Prostate gland (tissue), 2 donors: Measurements from ENCODE around the gene ITPR2. TPM values are rescaled to one million over a fixed set of nuclear protein-coding genes. Genes with fewer than 3 reads are reported as not detected.

ENCODE experiments used
- DNase-seq: peaks from one replicate; pipeline ENCODE4 v3.0.0-alpha.2; 2019; ENCODE audit warnings: low spot score
- H3K27ac ChIP-seq, 2 donors: fragments of 200-600 bp; sonication (generic); 2 replicates each; pipeline ENCODE4 v1.5.1; 2017 to 2019
- H3K27me3 ChIP-seq: fragments of 200-600 bp; sonication (generic); replicated peaks from 2 replicates; pipeline ENCODE4 v1.5.1; 2019; ENCODE audit not compliant: insufficient read depth
- H3K36me3 ChIP-seq, 2 donors: fragments of 200-600 bp; sonication (generic); 1 replicate in 1 of 2; 2 replicates in 1 of 2; pipeline versions ENCODE4 v1.5.1 to v1.8.1; 2017 to 2019
- H3K4me1 ChIP-seq: fragments of 200-600 bp; sonication (generic); replicated peaks from 2 replicates; pipeline ENCODE4 v1.5.1; 2019
- H3K4me3 ChIP-seq, 2 donors: fragments of 200-600 bp; sonication (generic); 2 replicates each; pipeline ENCODE4 v1.5.1; 2017 to 2019
- H3K9me3 ChIP-seq: fragments of 200-600 bp; sonication (generic); 2 replicates; pipeline ENCODE4 v1.5.1; 2017
- CTCF ChIP-seq, 4 experiments: fragments of 200-600 bp in 2 of 4; fragments of 450-650 bp in 2 of 4; sonication (generic) in 2 of 4; IDR thresholded peaks; 1 replicate in 3 of 4; 2 replicates in 1 of 4; pipeline ENCODE4 v1.5.1; 2016 to 2019; ENCODE audit warnings: antibody characterized with exemption in 4 of 4, mild to moderate bottlenecking in 2 of 4, moderate library complexity in 2 of 4
- POLR2A ChIP-seq: fragments of 450-650 bp; IDR thresholded peaks from one replicate; pipeline ENCODE4 v1.6.1; 2016; ENCODE audit warnings: antibody characterized with exemption, mild to moderate bottlenecking
- POLR2AphosphoS5 ChIP-seq: sonication (generic); formaldehyde crosslinking; IDR thresholded peaks from one replicate; pipeline ENCODE4 v1.6.1; 2017; ENCODE audit warnings: antibody characterized with exemption
- whole genome bisulfite sequencing: methylation state at CpG from one replicate; pipeline ENCODE4 v1.1.5; 2018; 5-methylcytosine and 5-hydroxymethylcytosine counted together
- intact Hi-C: fragments of 100-400 bp; cut with DNase I; formaldehyde crosslinking; loops from one replicate; pipeline ENCODE4 v1.14.2; 2022
- total RNA-seq, 2 donors: library from RNA; depleted of rRNA; stranded (reverse); fragments of >200 nt; gene quantifications; one replicate each; pipeline ENCODE4 v1.1.0, GENCODE V29; 2016

ITPR2 gene
- total RNA-seq, 2 donors from 2014 or later: 30.0 to 44.4 TPM

- H3K36me3 ChIP-seq: no peaks in the 10 kb centered on the region
- DNase-seq: no peak
- no peak overlapping the region for H3K27ac ChIP-seq
- intact Hi-C loops: no loop called here
- no peaks in the 10 kb centered on the region for H3K4me1 ChIP-seq
- no peak for TF ChIP-seq CTCF (IDR thresholded peaks at IDR 0.05)
- TF ChIP-seq POLR2AphosphoS5: peak; percentile 54
- no peak for TF ChIP-seq POLR2A
- no peaks in the 10 kb centered on the region for H3K9me3 ChIP-seq
- 58% methylated on average over 2 of the region's 2 CpGs for WGBS
- no peak overlapping the region for H3K4me3 ChIP-seq
- H3K27me3 ChIP-seq: no peaks in the 10 kb centered on the region
These were observed 403.8 kb downstream of the ITPR2 start for GRCh38 chr12:26429070-26429691.

GRCh38 chr12:26428420-26428819, 404.6 kb downstream of the ITPR2 start:
- Histone ChIP-seq H3K4me3 (no peak overlapping the region), H3K4me1 (no peaks in the 10 kb centered on the region), H3K27me3 (no peaks in the 10 kb centered on the region), H3K9me3 (no peaks in the 10 kb centered on the region), H3K36me3 (no peaks in the 10 kb centered on the region), H3K27ac (no peak overlapping the region)
- TF ChIP-seq POLR2AphosphoS5 (no peak), POLR2A (no peak), CTCF (IDR thresholded peaks at IDR 0.05) (no peak)
- no peak for DNase-seq
- intact Hi-C loops: no loop called here
- WGBS: 96% methylated on average over 2 of the region's 2 CpGs

- DNase-seq: no peak
- Histone ChIP-seq H3K4me1 (no peaks in the 10 kb centered on the region), H3K36me3 (no peaks in the 10 kb centered on the region), H3K4me3 (no peak overlapping the region), H3K27ac (no peak overlapping the region), H3K9me3 (no peaks in the 10 kb centered on the region), H3K27me3 (no peaks in the 10 kb centered on the region)
- WGBS: 92% methylated on average over 1 of the region's 1 CpG
- intact Hi-C loops: no loop called here
- no peak for TF ChIP-seq POLR2A
- no peak for TF ChIP-seq CTCF (IDR thresholded peaks at IDR 0.05)
- no peak for TF ChIP-seq POLR2AphosphoS5
These were observed 406.3 kb downstream of the ITPR2 start for GRCh38 chr12:26426652-26427051.

GRCh38 chr12:26425587-26426260, 407.3 kb downstream of the ITPR2 start:
- Histone ChIP-seq H3K36me3 (no peaks in the 10 kb centered on the region), H3K27me3 (no peaks in the 10 kb centered on the region), H3K4me3 (no peak overlapping the region), H3K27ac (no peak overlapping the region), H3K9me3 (no peaks in the 10 kb centered on the region), H3K4me1 (no peaks in the 10 kb centered on the region)
- no peak for DNase-seq
- TF ChIP-seq POLR2AphosphoS5 (no peak), CTCF (IDR thresholded peaks at IDR 0.05) (no peak), POLR2A (no peak)
- intact Hi-C loops: no loop called here
- 76% methylated on average over 6 of the region's 6 CpGs for WGBS
